HG02884 (cell line): ENCODE measurements around the gene F8A1.
"Not testable (repeated sequence)": the region's sequence is repeated elsewhere in the genome, so short reads cannot be mapped to it uniquely, and the experiment has no call there.

Experiments used
- ATAC-seq: cut with Tn5 transposase; IDR thresholded peaks from one replicate; pipeline ENCODE4 v1.9.1; 2021; ENCODE audit warnings: mild to moderate bottlenecking, moderate library complexity; ENCODE audit not compliant: unreplicated experiment

F8A1 gene

GRCh38 chrX:154886069-154886788 lies at the start of gene F8A1:
F8A1 (plus strand) TSS chrX:154886355; CDS start chrX:154886375, 20 bp downstream.
- peak; percentile 52 for ATAC-seq

- ATAC-seq: no peak
These were observed 45.3 kb upstream of the F8A1 start for GRCh38 chrX:154840856-154841255.

DNA sequence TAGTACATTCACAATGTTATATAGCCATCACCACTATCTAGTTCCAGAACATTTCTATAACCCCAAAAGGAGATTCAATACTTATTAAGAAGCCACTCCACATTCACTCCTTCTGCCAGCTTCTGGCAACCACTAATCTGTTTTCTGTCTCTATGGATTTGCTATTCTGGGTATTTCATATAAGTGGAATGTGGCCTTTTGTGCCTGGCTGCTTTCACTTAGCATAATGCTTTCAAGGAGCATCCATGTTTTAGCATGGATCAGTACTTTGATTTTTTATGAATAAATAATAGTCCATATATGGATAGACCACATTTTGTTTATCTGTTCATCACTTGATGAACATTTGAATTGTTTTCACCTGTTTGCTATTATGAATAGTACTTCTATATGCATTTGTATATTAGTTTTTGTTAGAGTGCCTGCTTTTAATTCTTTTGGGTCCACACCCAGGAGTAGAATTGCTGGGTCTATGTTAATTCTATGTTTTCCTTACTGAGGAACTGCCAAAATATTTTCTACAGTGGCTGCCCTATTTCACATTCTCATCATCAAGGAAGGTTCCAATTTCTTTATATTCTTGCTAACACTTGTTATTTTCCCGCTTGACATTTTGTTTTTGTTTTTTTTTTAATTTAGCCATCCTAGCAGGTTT lies 35.1 kb upstream of the F8A1 start:
- ATAC-seq: no peak

- ATAC-seq: no peak
These were observed 30.9 kb upstream of the F8A1 start for GRCh38 chrX:154855256-154855655.

GRCh38 chrX:154868522-154868921 lies 17.6 kb upstream of the F8A1 start:
- ATAC-seq: not testable (repeated sequence)

DNA sequence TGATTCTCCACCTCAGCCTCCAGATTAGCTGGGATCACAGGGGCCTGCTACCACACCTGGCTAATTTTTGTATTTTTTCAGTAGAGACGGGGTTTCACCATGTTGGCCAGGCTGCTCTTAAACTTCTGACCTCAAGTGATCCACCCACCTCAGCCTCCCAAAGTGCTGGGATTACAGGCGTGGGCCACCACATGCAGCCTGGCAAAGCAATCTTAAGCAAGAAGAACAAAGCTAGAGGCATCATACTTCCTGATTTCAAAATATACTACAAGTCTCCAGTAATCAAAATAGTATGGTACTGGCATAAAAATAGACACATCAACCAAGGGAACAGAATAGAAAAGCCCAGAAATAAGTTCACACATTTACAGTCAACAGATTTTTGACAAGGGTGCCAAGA lies 12.8 kb upstream of the F8A1 start:
- no peak for ATAC-seq

DNA sequence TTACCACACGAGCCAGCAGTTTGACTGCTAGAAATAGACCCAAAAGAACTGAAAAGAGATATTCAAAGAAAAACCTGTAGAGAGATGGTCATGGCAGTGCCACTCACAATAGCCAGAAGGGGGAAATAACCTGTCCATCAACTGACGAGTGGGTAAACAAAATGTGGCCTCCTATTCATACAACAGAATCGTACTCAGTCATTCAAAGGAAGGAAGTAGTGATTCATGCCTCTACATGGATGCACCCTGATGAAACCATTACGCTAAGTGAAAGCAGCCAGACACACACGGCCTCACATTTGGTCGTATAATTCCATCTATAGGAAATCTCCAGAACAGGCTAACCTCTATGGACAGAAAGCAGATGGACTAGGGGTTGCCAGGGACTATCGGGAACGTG lies 2.1 kb upstream of the F8A1 start:
- not testable (repeated sequence) for ATAC-seq

- ATAC-seq: not testable (repeated sequence)
These were observed 1.1 kb upstream of the F8A1 start for GRCh38 chrX:154885057-154885456.

GRCh38 chrX:154885549-154885948 lies 606 bp upstream of the F8A1 start:
- ATAC-seq: not testable (repeated sequence)

GRCh38 chrX:154886789-154887221 lies 650 bp downstream of the F8A1 start:
- peak; percentile 55 for ATAC-seq

- no peak for ATAC-seq
These were observed 5.0 kb downstream of the F8A1 start for GRCh38 chrX:154890990-154891639.

GRCh38 chrX:154892296-154892695 lies 6.1 kb downstream of the F8A1 start:
- no peak for ATAC-seq

- no peak for ATAC-seq
These were observed 14.2 kb downstream of the F8A1 start for GRCh38 chrX:154900323-154900722.

- ATAC-seq: no peak
These were observed 16.3 kb downstream of the F8A1 start for GRCh38 chrX:154902408-154902807.

DNA sequence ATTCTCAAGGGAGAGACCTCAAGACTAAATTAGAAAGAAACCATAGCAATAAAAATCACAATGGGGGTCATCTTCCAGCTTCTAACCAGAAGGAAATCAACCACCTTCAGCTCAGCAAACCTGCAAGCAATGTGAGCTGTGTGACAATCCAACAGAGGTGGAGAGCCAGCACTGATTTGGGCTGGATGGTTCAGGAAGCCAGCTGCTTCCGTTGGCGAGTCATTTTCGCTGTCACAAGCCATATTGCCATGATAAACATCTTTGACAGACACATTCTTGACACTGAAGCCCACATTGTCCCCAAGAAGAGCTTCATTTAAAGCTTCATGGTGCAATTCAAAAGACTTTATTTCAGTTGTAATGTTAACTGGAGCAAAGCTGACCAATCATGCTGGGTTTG lies 22.7 kb downstream of the F8A1 start:
- no peak for ATAC-seq

DNA sequence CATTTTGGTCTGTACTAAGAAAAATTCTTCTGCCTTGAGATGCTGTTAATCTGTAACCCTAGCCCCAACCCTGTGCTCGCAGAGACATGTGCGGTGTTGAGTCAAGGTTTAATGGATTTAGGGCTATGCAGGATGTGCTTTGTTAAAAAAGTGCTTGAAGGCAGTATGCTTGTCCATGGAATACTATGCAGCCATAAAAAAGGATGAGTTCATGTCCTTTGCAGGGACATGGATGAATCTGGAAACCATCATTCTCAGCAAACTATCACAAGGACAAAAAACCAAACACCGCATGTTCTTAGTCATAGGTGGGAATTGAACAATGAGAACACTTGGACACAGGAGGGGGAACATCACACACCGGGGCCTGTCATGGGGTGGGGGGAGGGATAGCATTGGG lies 23.9 kb downstream of the F8A1 start:
- not testable (repeated sequence) for ATAC-seq

DNA sequence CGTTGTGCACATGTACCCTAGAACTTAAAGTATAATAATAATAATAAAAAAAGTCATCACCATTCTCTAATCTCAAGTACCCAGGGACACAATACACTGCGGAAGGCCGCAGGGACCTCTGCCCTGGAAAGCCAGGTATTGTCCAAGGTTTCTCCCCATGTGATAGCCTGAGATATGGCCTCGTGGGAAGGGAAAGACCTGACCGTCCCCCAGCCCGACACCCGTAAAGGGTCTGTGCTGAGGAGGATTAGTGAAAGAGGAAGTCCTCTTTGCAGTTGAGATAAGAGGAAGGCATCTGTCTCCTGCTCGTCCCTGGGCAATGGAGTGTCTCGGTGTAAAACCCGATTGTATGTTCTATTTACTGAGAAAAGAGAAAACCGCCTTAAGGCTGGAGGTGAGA lies 24.4 kb downstream of the F8A1 start:
- ATAC-seq: not testable (repeated sequence)

DNA sequence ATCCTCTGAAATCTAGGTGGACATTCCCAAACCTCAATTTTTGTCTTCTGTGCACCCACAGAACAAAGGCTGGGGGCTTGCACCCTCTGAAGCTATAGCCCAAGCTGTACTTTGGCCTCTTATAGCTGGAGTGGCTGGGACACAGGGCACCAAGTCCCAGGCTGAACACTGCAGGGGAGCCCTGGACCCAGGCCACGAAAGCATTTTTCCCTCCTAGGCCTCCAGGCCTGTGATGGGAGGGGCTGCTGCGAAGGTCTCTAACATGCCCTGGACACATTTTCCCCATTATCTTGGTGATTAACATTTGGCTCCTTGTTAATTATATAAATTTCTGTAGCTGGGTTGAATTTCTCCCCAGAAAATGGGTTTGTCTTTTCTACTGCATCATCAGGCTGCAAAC lies 27.9 kb downstream of the F8A1 start:
- no peak for ATAC-seq

DNA sequence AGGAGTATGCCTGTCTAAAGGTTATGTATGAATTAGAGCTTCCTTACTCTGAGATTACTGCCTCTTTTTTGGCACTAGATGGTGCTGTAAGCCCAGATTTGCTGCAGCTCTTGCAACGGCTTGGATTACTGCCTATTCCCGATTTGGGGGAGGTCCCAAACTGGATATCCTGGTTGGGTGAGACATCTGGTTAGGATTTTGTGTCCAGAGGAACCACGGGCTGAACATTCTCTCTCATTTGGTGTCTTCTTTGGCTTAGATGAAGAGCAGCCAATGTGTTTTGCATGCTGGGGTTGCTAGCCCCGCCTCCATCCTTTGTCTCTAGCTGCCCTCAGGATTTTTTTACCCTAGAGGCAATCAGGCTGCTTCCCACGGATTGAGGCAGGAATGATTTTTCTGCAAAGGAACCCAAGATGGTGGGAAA lies 31.9 kb downstream of the F8A1 start:
- ATAC-seq: no peak

DNA sequence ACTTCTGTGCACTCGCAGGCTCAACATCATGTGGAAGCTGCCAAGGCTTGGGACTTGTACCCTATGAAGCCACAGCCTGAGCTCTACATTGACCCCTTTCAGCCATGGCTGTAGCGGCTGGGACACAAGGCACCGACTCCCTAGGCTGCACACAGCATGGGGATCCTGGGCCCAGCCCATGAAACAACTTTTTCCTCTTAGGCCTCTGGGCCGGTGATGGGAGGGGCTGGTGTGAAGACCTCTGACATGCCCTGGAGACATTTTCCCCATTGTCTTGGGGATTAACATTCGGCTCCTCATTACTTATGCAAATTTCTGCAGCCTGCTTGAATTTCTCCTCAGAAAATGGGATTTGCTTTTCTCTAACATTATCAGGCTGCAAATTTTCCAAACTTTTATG lies 38.6 kb downstream of the F8A1 start:
- not testable (repeated sequence) for ATAC-seq
